Measurements from ENCODE around the gene C1QBP.

- TF ChIP-seq REST (IDR thresholded peaks at IDR 0.05; ENCODE audit: borderline replicate concordance), result no peak
- no peak for TF ChIP-seq TAF1 (IDR thresholded peaks at IDR 0.05; ENCODE audit: low read depth)
- TF ChIP-seq MXI1 (conservative IDR thresholded peaks at IDR 0.05; ENCODE audit: poor library complexity, severe bottlenecking), result no peak
These were observed 6.9 kb downstream of the C1QBP start for GRCh38 chr17:5431949-5432556.

All from neural cell (in vitro differentiated cells).